Measurements from ENCODE around the gene CGNL1.

DNA sequence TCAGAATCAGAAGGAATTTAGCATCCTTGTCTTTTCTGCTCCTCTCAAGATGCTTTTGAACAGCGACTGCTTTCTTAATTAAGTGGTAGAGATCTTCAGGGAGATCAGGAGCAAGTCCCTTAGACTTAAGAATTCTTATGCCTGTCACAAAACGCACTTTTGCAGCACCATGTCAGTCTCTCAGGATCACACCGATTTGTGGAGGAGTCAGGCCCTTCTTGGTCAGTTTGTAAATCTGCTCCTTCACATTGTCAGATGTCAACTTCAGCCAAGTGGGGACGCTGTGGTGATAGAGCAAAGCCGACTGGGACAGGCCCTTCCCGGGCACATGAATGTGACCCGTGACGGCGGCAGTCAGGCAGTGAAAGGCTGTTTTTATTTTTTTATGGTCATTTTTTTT, 179.7 kb downstream of the CGNL1 start:
- no peak for TF ChIP-seq EZH2phosphoT487 (IDR thresholded peaks at IDR 0.05; ENCODE audit: low read depth)
- TF ChIP-seq, protein P1, sequence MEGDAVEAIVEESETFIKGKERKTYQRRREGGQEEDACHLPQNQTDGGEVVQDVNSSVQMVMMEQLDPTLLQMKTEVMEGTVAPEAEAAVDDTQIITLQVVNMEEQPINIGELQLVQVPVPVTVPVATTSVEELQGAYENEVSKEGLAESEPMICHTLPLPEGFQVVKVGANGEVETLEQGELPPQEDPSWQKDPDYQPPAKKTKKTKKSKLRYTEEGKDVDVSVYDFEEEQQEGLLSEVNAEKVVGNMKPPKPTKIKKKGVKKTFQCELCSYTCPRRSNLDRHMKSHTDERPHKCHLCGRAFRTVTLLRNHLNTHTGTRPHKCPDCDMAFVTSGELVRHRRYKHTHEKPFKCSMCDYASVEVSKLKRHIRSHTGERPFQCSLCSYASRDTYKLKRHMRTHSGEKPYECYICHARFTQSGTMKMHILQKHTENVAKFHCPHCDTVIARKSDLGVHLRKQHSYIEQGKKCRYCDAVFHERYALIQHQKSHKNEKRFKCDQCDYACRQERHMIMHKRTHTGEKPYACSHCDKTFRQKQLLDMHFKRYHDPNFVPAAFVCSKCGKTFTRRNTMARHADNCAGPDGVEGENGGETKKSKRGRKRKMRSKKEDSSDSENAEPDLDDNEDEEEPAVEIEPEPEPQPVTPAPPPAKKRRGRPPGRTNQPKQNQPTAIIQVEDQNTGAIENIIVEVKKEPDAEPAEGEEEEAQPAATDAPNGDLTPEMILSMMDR (IDR thresholded peaks at IDR 0.05; ENCODE audit: low read depth, low read length), result no peak

Measured in OCI-LY3 (cell line).